K562 (cell line): ENCODE results near the gene SORCS2. TPM values are rescaled to one million over a fixed set of nuclear protein-coding genes. Genes with fewer than 3 reads are reported as not detected.

Source experiments
- ATAC-seq: fragments of 200-7000 bp; cut with Tn5 transposase; 3 replicates; pipeline ENCODE4 v1.9.1; 2020; ENCODE audit warnings: moderate library complexity
- BruUV-seq: library from RNA; stranded (reverse); fragments of 400-500 nt; replicated peaks from 2 replicates; lab custom pipeline; 2021; lab: Mats Ljungman, UMichigan
- CTCF ChIA-PET: fragments of 300-600 bp; formaldehyde crosslinking; extraction: SDS; loops from one replicate; lab custom pipeline; 2021; ENCODE audit warnings: low intra/inter-chr PET ratio; lab: Yijun Ruan, JAX
- POLR2A ChIA-PET: fragments of 300-600, 350-650 bp; sonication (Branson Sonifier 250); formaldehyde crosslinking; extraction: SDS; loops from one replicate; lab custom pipeline; 2021; ENCODE audit warnings: antibody characterized with exemption, inconsistent platforms; lab: Yijun Ruan, JAX
- DNase-seq, 4 experiments: peaks; one replicate each; pipeline versions ENCODE4 v3.0.0 to v3.0.0-alpha.2; 2011 to 2018; ENCODE audit warnings: low spot score in 3 of 4, mixed read lengths in 3 of 4; ENCODE audit errors: extremely low read depth in 1 of 4
- FAIRE-seq: peaks from 2 replicates; lab custom pipeline; 2011; peaks lifted over from hg19 to GRCh38; lab: Jason Lieb, UNC
- H2AFZ ChIP-seq: 2 replicates; pipeline ENCODE4 v1.6.0; 2011; ENCODE audit warnings: low read depth, low read length, control low read depth, inconsistent platforms
- H3K27ac ChIP-seq: fragments of 200-600 bp; 3 replicates; pipeline ENCODE4 v1.8.0; 2011; ENCODE audit warnings: low read depth, mild to moderate bottlenecking, control low read depth, inconsistent platforms, low read length, moderate library complexity, mixed read lengths; ENCODE audit errors: extremely low read depth
- H3K27me3 ChIP-seq, 2 experiments: fragments of 300-600 bp in 1 of 2; 2 replicates in 1 of 2; 3 replicates in 1 of 2; pipeline versions ENCODE4 v1.6.0 to v1.8.0; 2011; ENCODE audit warnings: inconsistent platforms in 2 of 2, low read length in 2 of 2, mild to moderate bottlenecking in 1 of 2, mixed read lengths in 1 of 2, moderate library complexity in 1 of 2; ENCODE audit not compliant: control insufficient read depth in 2 of 2, insufficient read depth in 2 of 2
- H3K36me3 ChIP-seq: fragments of 300-600 bp; 3 replicates; pipeline ENCODE4 v1.8.0; 2011; ENCODE audit warnings: mild to moderate bottlenecking, low read length, inconsistent platforms; ENCODE audit not compliant: control insufficient read depth, insufficient read depth
- H3K4me1 ChIP-seq, 2 experiments: fragments of 200-600 bp in 1 of 2; replicated peaks in 1 of 2; 2 replicates in 1 of 2; 3 replicates in 1 of 2; pipeline versions ENCODE4 v1.5.1 to v1.8.0; 2011; ENCODE audit warnings: inconsistent platforms in 2 of 2, low read length in 2 of 2, mild to moderate bottlenecking in 1 of 2, mixed read lengths in 1 of 2, moderate library complexity in 1 of 2; ENCODE audit not compliant: control insufficient read depth in 2 of 2, insufficient read depth in 2 of 2
- H3K4me2 ChIP-seq: 2 replicates; pipeline ENCODE4 v1.6.1; 2011; ENCODE audit warnings: low read length, control low read depth, inconsistent platforms, mixed read lengths; ENCODE audit not compliant: insufficient read depth
- H3K4me3 ChIP-seq: fragments of 200-600 bp; sonication (generic), shearing (Covaris generic); 2 replicates; pipeline ENCODE4 v1.5.1; 2016; ENCODE audit warnings: control low read depth, inconsistent platforms
- H3K79me2 ChIP-seq: fragments of 200-600 bp; 3 replicates; pipeline ENCODE4 v1.8.0; 2011; ENCODE audit warnings: low read length, inconsistent platforms; ENCODE audit not compliant: control insufficient read depth, insufficient read depth
- H3K9ac ChIP-seq, 2 experiments: 2 replicates each; pipeline versions ENCODE4 v1.6.0 to v1.6.1; 2011; ENCODE audit warnings: low read depth in 2 of 2, low read length in 2 of 2, control low read depth in 1 of 2, inconsistent platforms in 1 of 2, mild to moderate bottlenecking in 1 of 2, mixed read lengths in 1 of 2; ENCODE audit not compliant: insufficient read depth in 1 of 2
- H3K9me1 ChIP-seq: one replicate; pipeline ENCODE4 v1.6.0; 2011; ENCODE audit warnings: inconsistent platforms, mild to moderate bottlenecking, low read length, moderate library complexity; ENCODE audit not compliant: control insufficient read depth, insufficient read depth
- H3K9me3 ChIP-seq: replicated peaks from 2 replicates; pipeline ENCODE4 v1.5.1; 2011; ENCODE audit warnings: low read depth, low read length, inconsistent platforms; ENCODE audit not compliant: control insufficient read depth, insufficient read depth
- H4K20me1 ChIP-seq: replicated peaks from 2 replicates; pipeline ENCODE4 v1.6.1; 2011; ENCODE audit warnings: low read length, inconsistent platforms, mixed read lengths; ENCODE audit not compliant: control insufficient read depth, insufficient read depth
- BRF1 ChIP-seq: IDR thresholded peaks from 3 replicates; pipeline ENCODE4 v1.6.1; 2011; ENCODE audit warnings: borderline replicate concordance, mild to moderate bottlenecking; ENCODE audit not compliant: insufficient read length; ENCODE audit errors: extremely low read depth
- CXXC5 ChIP-seq: fragments of 250-450 bp; sonication (Bioruptor Pico); IDR thresholded peaks from 2 replicates; pipeline ENCODE4 v1.8.0; 2022; ENCODE audit warnings: inconsistent platforms, mild to moderate bottlenecking, moderate library complexity
- MEIS2 ChIP-seq: fragments of 450-650 bp; IDR thresholded peaks from 2 replicates; pipeline ENCODE4 v1.6.1; 2014; ENCODE audit warnings: mild to moderate bottlenecking; ENCODE audit not compliant: partially characterized antibody
- ZFP36 ChIP-seq: fragments of 150-350 bp; IDR thresholded peaks from 2 replicates; pipeline ENCODE4 v1.6.1; 2018; ENCODE audit warnings: low read length, low read depth; ENCODE audit not compliant: partially characterized antibody
- WGBS: fragments of 100-300 bp; shearing (Covaris generic); methylation state at CpG from one replicate; pipeline ENCODE4 v1.1.6; 2016; ENCODE audit warnings: low coverage, mixed read lengths; ENCODE audit not compliant: insufficient coverage; ENCODE audit errors: missing lambda C conversion rate; 5-methylcytosine and 5-hydroxymethylcytosine counted together
- in situ Hi-C: fragments of 300-500 bp; cut with MboI; formaldehyde crosslinking; loops from 4 replicates; pipeline ENCODE4 v1.15.0; 2018; ENCODE audit warnings: inconsistent platforms, mixed read lengths
- intact Hi-C: fragments of 100-400 bp; cut with micrococcal nuclease; formaldehyde crosslinking; loops from 2 replicates; pipeline ENCODE4 v1.14.2; 2022
- polyA plus RNA-seq, 8 experiments: library from polyadenylated mRNA; depleted of rRNA in 4 of 8; stranded (reverse) in 5 of 8; unstranded in 3 of 8; fragments of >200 nt; fragmentation: Nextera tagmentation in 2 of 8; fragmentation: Illumina TruSeq in 1 of 8; extraction: Ambion mirVana in 2 of 8; extraction: Trizol in 1 of 8; gene quantifications; 2 replicates each; pipeline versions ENCODE4 v1.2.1 to v1.2.3, GENCODE V29; 2011 to 2014; ENCODE audit warnings: inconsistent platforms in 1 of 8, missing spikeins in 1 of 8
- total RNA-seq, 7 experiments: library from RNA; depleted of rRNA in 6 of 7; stranded (reverse); fragments of >200 nt in 6 of 7; fragmentation: Illumina TruSeq in 2 of 7; extraction: Trizol in 2 of 7; gene quantifications; 2 replicates each; pipeline versions ENCODE4 v1.2.1 to v1.2.3, GENCODE V29; 2011 to 2021; ENCODE audit warnings: low replicate concordance in 1 of 7

SORCS2 gene
- total and polyA plus RNA-seq, 9 of the 15 experiments (the other 6 are each of a cell fraction or from before 2014, with no cell fraction given): not detected

DNA sequence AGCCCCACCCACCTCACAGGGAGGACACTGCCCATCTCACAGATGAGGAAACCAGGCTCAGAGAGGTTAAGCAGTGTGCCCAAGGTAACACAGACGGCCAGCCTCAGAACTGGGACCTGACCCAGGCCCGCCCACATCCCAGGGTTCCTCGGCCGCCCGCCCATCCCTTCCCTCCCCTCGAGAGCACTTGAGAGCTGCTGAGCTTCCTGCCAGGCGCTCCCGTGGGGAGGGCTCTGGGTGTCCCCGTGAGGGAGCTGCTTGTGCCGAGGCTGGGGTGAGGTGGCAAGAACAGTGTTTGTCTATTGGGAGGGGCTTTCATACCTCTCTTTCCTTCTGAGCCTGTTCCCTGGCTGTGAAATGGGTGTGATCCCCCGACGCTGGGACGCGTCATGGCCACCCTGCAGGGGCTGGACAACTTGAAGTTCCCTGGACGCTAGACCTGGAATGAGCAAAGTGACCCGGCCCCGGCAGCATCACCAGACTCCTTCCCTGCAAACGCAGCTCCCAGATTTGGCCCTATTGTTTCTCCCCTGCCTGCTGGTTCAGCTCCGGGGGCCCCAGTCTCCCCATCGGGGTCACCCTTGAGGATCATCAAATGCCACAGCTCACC is 542.4 kb downstream of the SORCS2 start:
- intact Hi-C loops: no loop called here
- H3K27me3 ChIP-seq: peaks cover 14 to 67% of the 10 kb centered on the region in 2 experiments; a peak in 3 of 5 replicates
- in situ Hi-C loops: no loop called here
- no peak overlapping the region for H3K27ac ChIP-seq
- no peak overlapping the region for H3K4me2 ChIP-seq
- DNase-seq (no peak), ATAC-seq (no peak), FAIRE-seq (no peak)
- under 1% methylated on average over 20 of the region's 20 CpGs for WGBS
- no TSS peak for BruUV-seq
- 0 out of 2 replicates have a peak, but pooled peaks cover 6% of the 10 kb centered on the region for H4K20me1 ChIP-seq
- TF ChIP-seq MEIS2 (no peak), BRF1 (no peak)
- ChIA-PET CTCF (no interaction called here), POLR2A (interaction anchor here (0.6 kb wide), 1 partner anchor 333 kb away, joined by 3 read pairs; no protein-coding TSS in a partner anchor)
- H2AFZ ChIP-seq: no peak overlapping the region
- H3K9me3 ChIP-seq: peaks cover 3% of the 10 kb centered on the region; the same call in 1 of the 2 replicates
- no peak overlapping the region for H3K4me3 ChIP-seq
- H3K9ac ChIP-seq: no peak overlapping the region
- H3K9me1 ChIP-seq: no peaks in the 10 kb centered on the region
- H3K4me1 ChIP-seq: peaks cover 0 to 4% of the 10 kb centered on the region in 2 experiments; a peak in 1 of 5 replicates
- no peaks in the 10 kb centered on the region for H3K36me3 ChIP-seq
- no peaks in the 10 kb centered on the region for H3K79me2 ChIP-seq

DNA sequence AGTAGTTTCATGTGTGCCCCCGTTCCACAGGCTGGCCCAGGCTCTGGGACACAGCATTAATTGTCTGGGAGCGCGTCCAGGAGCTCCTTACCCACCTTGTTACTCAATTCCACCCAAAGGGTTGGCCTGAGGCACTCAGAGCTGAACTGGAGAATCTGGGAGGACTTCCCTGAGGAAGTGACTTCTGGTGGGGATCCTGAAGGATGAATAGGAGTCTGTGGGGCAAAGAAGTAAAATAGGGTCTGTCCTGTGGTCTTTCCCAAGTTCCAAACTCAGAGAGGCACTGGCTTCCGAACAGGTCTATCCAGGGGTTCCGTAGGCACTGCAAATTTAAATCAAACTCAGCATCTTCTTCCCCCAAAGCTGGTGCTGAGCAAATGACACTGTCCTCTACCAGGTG is 543.1 kb downstream of the SORCS2 start:
- H3K36me3 ChIP-seq: no peaks in the 10 kb centered on the region
- H3K9me3 ChIP-seq: peaks cover 3% of the 10 kb centered on the region; the same call in 1 of the 2 replicates
- H2AFZ ChIP-seq: no peak overlapping the region
- H3K79me2 ChIP-seq: no peaks in the 10 kb centered on the region
- H3K4me1 ChIP-seq: peaks cover 0 to 10% of the 10 kb centered on the region in 2 experiments; a peak in 1 of 5 replicates
- H3K4me3 ChIP-seq: no peak overlapping the region
- no peak overlapping the region for H3K9ac ChIP-seq
- H3K9me1 ChIP-seq: no peaks in the 10 kb centered on the region
- ATAC-seq (no peak), FAIRE-seq (no peak), DNase-seq (no peak)
- no TSS peak for BruUV-seq
- TF ChIP-seq CXXC5 (CRISPR knock-in tag): no peak
- peak; percentile 36 for TF ChIP-seq ZFP36
- ChIA-PET CTCF (no interaction called here), POLR2A (no interaction called here)
- in situ Hi-C loops (no loop called here), intact Hi-C loops (no loop called here)
- H3K4me2 ChIP-seq: no peak overlapping the region
- 0 out of 2 replicates have a peak, but pooled peaks cover 6% of the 10 kb centered on the region for H4K20me1 ChIP-seq
- H3K27me3 ChIP-seq: peaks cover 14 to 68% of the 10 kb centered on the region in 2 experiments; a peak in 3 of 5 replicates
- no peak overlapping the region for H3K27ac ChIP-seq
- 0% methylated on average over 5 of the region's 5 CpGs for WGBS
